GM12878 (cell line): ENCODE results near the gene CAPZB. TPM values are rescaled to one million over a fixed set of nuclear protein-coding genes. Genes with fewer than 3 reads are reported as not detected.
A peak's percentile ranks its signal among the peaks of the same experiment; 100 is the strongest.

Source experiments
- ATF7 ChIP-seq: fragments of 450-650 bp; IDR thresholded peaks from 2 replicates; pipeline ENCODE4 v1.6.1; 2016; ENCODE audit warnings: low read depth, mild to moderate bottlenecking
- DPF2 ChIP-seq: fragments of 450-650 bp; IDR thresholded peaks from 2 replicates; pipeline ENCODE4 v1.6.1; 2017; ENCODE audit warnings: mild to moderate bottlenecking
- E2F8 ChIP-seq: fragments of 450-650 bp; IDR thresholded peaks from 2 replicates; pipeline ENCODE4 v1.6.1; 2018; ENCODE audit warnings: mild to moderate bottlenecking, low read depth, moderate library complexity; ENCODE audit not compliant: partially characterized antibody
- KDM1A ChIP-seq: fragments of 200-600 bp; sonication (generic); IDR thresholded peaks from 2 replicates; pipeline ENCODE4 v1.6.1; 2016; ENCODE audit warnings: borderline replicate concordance
- MLLT1 ChIP-seq: fragments of 450-650 bp; IDR thresholded peaks from 2 replicates; pipeline ENCODE4 v1.6.1; 2016; ENCODE audit warnings: mild to moderate bottlenecking
- MXI1 ChIP-seq: fragments of 150-350 bp; IDR thresholded peaks from 2 replicates; pipeline ENCODE4 v1.6.1; 2011; ENCODE audit warnings: low read depth, mild to moderate bottlenecking, inconsistent platforms, low read length, improper control_type of control experiment
- NFXL1 ChIP-seq: fragments of 450-650 bp; IDR thresholded peaks from 2 replicates; pipeline ENCODE4 v1.6.1; 2017; ENCODE audit warnings: antibody characterized with exemption, mild to moderate bottlenecking, borderline replicate concordance
- NKRF ChIP-seq: fragments of 450-650 bp; conservative IDR thresholded peaks from 2 replicates; pipeline ENCODE4 v1.6.1; 2017; ENCODE audit warnings: mild to moderate bottlenecking, moderate library complexity
- RUNX3 ChIP-seq: IDR thresholded peaks from 2 replicates; pipeline ENCODE4 v1.6.1; 2012; ENCODE audit warnings: low read length, inconsistent platforms
- USF1 ChIP-seq: IDR thresholded peaks from 2 replicates; pipeline ENCODE4 v1.6.1; 2011; ENCODE audit warnings: borderline replicate concordance, low read depth, mild to moderate bottlenecking, moderate library complexity, mixed read lengths, low read length; ENCODE audit not compliant: insufficient read depth; ENCODE audit errors: extremely low read length
- ZBTB40 ChIP-seq: fragments of 450-650 bp; IDR thresholded peaks from 2 replicates; pipeline ENCODE4 v1.6.1; 2016; ENCODE audit warnings: mild to moderate bottlenecking, moderate library complexity, borderline replicate concordance
- ZNF592 ChIP-seq: fragments of 450-650 bp; IDR thresholded peaks from 2 replicates; pipeline ENCODE4 v1.6.1; 2017; ENCODE audit warnings: mild to moderate bottlenecking, moderate library complexity
- polyA plus RNA-seq, 11 experiments: library from polyadenylated mRNA; depleted of rRNA in 4 of 11; unstranded in 6 of 11; stranded (reverse) in 5 of 11; fragments of >200 nt; fragmentation: Nextera tagmentation in 4 of 11; fragmentation: Illumina TruSeq in 1 of 11; extraction: Ambion mirVana in 4 of 11; extraction: Trizol in 1 of 11; gene quantifications; 1 replicate in 1 of 11; 2 replicates in 10 of 11; pipeline versions ENCODE4 v1.2.1 to v1.2.3, GENCODE V29; 2011 to 2016; ENCODE audit warnings: inconsistent platforms in 2 of 11, missing spikeins in 2 of 11, low read depth in 1 of 11
- total RNA-seq, 4 experiments: library from RNA; depleted of rRNA in 3 of 4; stranded (reverse); fragments of >200 nt in 3 of 4; fragmentation: Illumina TruSeq in 1 of 4; extraction: Trizol in 1 of 4; gene quantifications; 2 replicates each; pipeline versions ENCODE4 v1.2.1 to v1.2.3, GENCODE V29; 2013 to 2021

CAPZB gene
- total and polyA plus RNA-seq, 10 of the 15 experiments (the other 5 are each of a cell fraction or from before 2014, with no cell fraction given) = 104 to 454 (median 213) TPM

GRCh38 chr1:19476450-19477190 lies 8.7 kb downstream of the CAPZB start (continued):
- TF ChIP-seq MXI1 (no peak), DPF2 (no peak), USF1 (no peak), ATF7 (no peak), E2F8 (no peak), ZNF592 (no peak), NFXL1 (peak; percentile 70; the same call in 1 of the 2 replicates), NKRF (no peak), ZBTB40 (no peak), RUNX3 (no peak), MLLT1 (no peak), KDM1A (no peak)
